ENCODE data around the gene PHACTR3.

The PHACTR3 gene

DNA sequence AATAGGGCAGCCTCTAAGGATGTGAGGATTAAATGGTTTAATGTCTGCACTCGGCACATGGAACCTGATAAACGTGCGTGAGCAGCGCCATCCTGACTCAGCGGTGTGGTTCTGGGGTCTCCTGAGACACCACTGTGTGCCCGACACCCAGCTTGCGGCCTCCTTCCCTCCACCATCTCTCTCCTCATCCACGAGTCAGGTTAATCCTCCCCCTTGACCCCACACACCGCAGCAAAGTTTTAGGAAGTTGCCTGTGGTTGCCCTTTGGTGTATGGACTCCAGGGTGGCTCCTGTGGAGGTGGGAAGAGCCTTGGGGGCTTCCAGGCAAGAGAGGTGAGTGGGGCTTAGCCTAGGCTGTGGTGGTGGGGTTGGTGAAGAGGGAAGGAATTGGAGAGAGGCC is 68.2 kb downstream of the PHACTR3 start:
- no peak overlapping the region for H2AFZ ChIP-seq (ENCODE audit: low read depth, low read length)

DNA sequence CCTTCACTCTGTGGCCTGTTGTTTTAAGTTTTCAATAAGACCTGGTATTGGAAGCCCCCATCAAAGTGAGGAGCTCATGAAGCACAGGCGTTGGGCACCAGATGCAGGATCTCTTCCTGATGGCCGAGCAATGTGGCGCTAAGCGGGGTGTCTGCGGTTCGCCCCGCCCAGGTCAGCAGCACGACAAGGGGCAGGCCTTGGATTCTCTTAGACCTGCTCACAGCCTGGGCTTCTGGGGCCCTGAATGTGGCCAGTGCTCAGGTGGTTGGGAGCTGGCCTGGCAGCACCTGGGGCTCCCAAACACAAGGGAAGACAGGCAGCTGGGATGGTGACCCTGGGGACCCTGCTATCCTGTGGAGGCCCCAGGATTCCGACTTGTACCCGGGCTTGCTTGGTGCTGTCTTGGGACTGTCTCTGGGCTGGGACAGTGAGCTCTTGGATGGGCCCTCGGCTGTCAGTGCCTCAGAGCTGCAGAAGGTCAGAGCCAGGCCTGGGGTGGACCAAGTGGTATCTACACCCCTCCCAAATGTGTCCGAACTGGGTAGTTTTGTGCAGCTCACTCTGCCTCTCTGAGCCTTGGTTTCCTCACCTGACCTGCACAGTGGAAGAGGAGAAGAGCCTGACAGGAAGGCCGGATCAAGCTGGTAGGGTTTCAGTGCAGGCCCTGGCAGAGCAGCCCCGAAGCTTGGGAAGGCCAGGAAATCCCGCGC is 69.1 kb downstream of the PHACTR3 start:
- no peak overlapping the region for H2BK12ac ChIP-seq (ENCODE audit: low read length in 2 of 2)

More for the DNA sequence above, 68.2 kb downstream of the PHACTR3 start:
- Histone ChIP-seq H2BK15ac (ENCODE audit: low read depth, poor library complexity, severe bottlenecking) (no peak overlapping the region), H4K91ac (ENCODE audit: low read length) (no peak overlapping the region), H3K79me1 (replicated peaks; ENCODE audit: low read length, poor library complexity, severe bottlenecking) (no peaks in the 10 kb centered on the region), H3K4me2 (ENCODE audit: low read length, poor library complexity, severe bottlenecking) (no peak overlapping the region), H3K4ac (ENCODE audit: low read depth in 1 of 2, low read length in 2 of 2) (no peak overlapping the region), H4K8ac (ENCODE audit: low read length) (no peak overlapping the region), H3K18ac (ENCODE audit: low read depth in 1 of 2, low read length in 2 of 2) (no peak overlapping the region), H3K23ac (ENCODE audit: low read length in 2 of 2) (no peak overlapping the region), H3K4me1 (ENCODE audit: control insufficient read depth, insufficient read depth, low read depth, low read length) (no peaks in the 10 kb centered on the region), H2AK5ac (ENCODE audit: low read length, severe bottlenecking) (no peak overlapping the region), H2BK12ac (ENCODE audit: low read length in 2 of 2) (no peak overlapping the region), H3K9ac (ENCODE audit: low read length) (no peak overlapping the region), H3K9me3 (ENCODE audit: control insufficient read depth, low read length) (no peaks in the 10 kb centered on the region), H3K14ac (ENCODE audit: low read length in 2 of 2) (no peak overlapping the region), H3K27ac (ENCODE audit: low read length, poor library complexity, severe bottlenecking) (no peak overlapping the region), H3K36me3 (ENCODE audit: control insufficient read depth in 1 of 2, insufficient read depth in 2 of 2, low read depth in 1 of 2, low read length in 2 of 2) (no peaks in the 10 kb centered on the region), H3K27me3 (ENCODE audit: control insufficient read depth in 1 of 2, insufficient read depth in 1 of 2, low read length in 2 of 2) (peaks cover 0 to 22% of the 10 kb centered on the region in 2 experiments), H2BK120ac (ENCODE audit: low read depth, low read length) (no peak overlapping the region), H3K4me3 (ENCODE audit: insufficient read depth in 1 of 2, low read depth in 1 of 2, low read length in 2 of 2) (no peak overlapping the region), H2BK5ac (ENCODE audit: low read depth, low read length, poor library complexity, severe bottlenecking) (no peak overlapping the region)
- no peak for DNase-seq
- WGBS = 56% methylated on average over 7 of the region's 9 CpGs

DNA sequence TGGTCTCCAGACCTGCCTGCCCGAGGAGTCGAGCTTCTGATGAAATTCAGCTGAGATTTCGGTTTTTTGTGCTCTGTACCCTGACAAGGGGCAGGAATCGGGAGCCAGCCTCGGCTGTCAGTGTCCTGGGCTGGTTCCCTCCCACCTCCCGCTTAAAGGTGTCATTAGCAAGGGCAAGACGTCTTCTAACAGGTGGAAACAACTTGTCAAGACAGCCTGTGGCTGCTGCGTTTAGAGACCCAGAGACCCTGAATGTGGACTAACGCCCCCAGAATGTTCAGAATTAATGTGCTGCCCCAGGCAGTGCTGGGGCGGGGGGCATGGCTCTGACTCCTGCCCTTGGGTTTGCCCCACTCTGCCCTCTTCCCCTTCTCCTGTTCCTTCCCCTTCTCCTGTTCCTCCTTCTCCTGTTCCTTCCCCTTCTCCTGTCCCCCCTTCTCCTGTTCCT is 69.7 kb downstream of the PHACTR3 start:
- Histone ChIP-seq H3K14ac (ENCODE audit: low read length in 2 of 2) (no peak overlapping the region), H3K4ac (ENCODE audit: low read depth in 1 of 2, low read length in 2 of 2) (no peak overlapping the region), H2BK5ac (ENCODE audit: low read depth, low read length, poor library complexity, severe bottlenecking) (no peak overlapping the region), H3K9ac (ENCODE audit: low read length) (no peak overlapping the region), H3K27me3 (ENCODE audit: control insufficient read depth in 1 of 2, insufficient read depth in 1 of 2, low read length in 2 of 2) (peaks cover 0 to 36% of the 10 kb centered on the region in 2 experiments), H2BK12ac (ENCODE audit: low read length in 2 of 2) (no peak overlapping the region), H2BK120ac (ENCODE audit: low read depth, low read length) (no peak overlapping the region), H4K91ac (ENCODE audit: low read length) (no peak overlapping the region), H2AK5ac (ENCODE audit: low read length, severe bottlenecking) (no peak overlapping the region), H3K27ac (ENCODE audit: low read length, poor library complexity, severe bottlenecking) (no peak overlapping the region), H3K36me3 (ENCODE audit: control insufficient read depth in 1 of 2, insufficient read depth in 2 of 2, low read depth in 1 of 2, low read length in 2 of 2) (no peaks in the 10 kb centered on the region), H3K79me1 (replicated peaks; ENCODE audit: low read length, poor library complexity, severe bottlenecking) (no peaks in the 10 kb centered on the region), H3K4me2 (ENCODE audit: low read length, poor library complexity, severe bottlenecking) (no peak overlapping the region), H2AFZ (ENCODE audit: low read depth, low read length) (no peak overlapping the region), H3K9me3 (ENCODE audit: control insufficient read depth, low read length) (no peaks in the 10 kb centered on the region), H2BK15ac (ENCODE audit: low read depth, poor library complexity, severe bottlenecking) (no peak overlapping the region), H3K4me1 (ENCODE audit: control insufficient read depth, insufficient read depth, low read depth, low read length) (no peaks in the 10 kb centered on the region), H3K23ac (ENCODE audit: low read length in 2 of 2) (no peak overlapping the region), H3K18ac (ENCODE audit: low read depth in 1 of 2, low read length in 2 of 2) (no peak overlapping the region), H3K4me3 (ENCODE audit: insufficient read depth in 1 of 2, low read depth in 1 of 2, low read length in 2 of 2) (no peak overlapping the region), H4K8ac (ENCODE audit: low read length) (no peak overlapping the region)
- WGBS = 63% methylated on average over 10 of the region's 10 CpGs
- DNase-seq = no peak

More for the DNA sequence above, 69.1 kb downstream of the PHACTR3 start:
- Histone ChIP-seq H3K4ac (ENCODE audit: low read depth in 1 of 2, low read length in 2 of 2) (no peak overlapping the region), H3K27me3 (ENCODE audit: control insufficient read depth in 1 of 2, insufficient read depth in 1 of 2, low read length in 2 of 2) (peaks cover 0 to 30% of the 10 kb centered on the region in 2 experiments), H2BK5ac (ENCODE audit: low read depth, low read length, poor library complexity, severe bottlenecking) (no peak overlapping the region), H3K4me1 (ENCODE audit: control insufficient read depth, insufficient read depth, low read depth, low read length) (no peaks in the 10 kb centered on the region), H3K4me2 (ENCODE audit: low read length, poor library complexity, severe bottlenecking) (no peak overlapping the region), H2BK15ac (ENCODE audit: low read depth, poor library complexity, severe bottlenecking) (no peak overlapping the region), H3K18ac (ENCODE audit: low read depth in 1 of 2, low read length in 2 of 2) (no peak overlapping the region), H2AFZ (ENCODE audit: low read depth, low read length) (no peak overlapping the region), H3K9ac (ENCODE audit: low read length) (no peak overlapping the region), H4K8ac (ENCODE audit: low read length) (no peak overlapping the region), H3K23ac (ENCODE audit: low read length in 2 of 2) (no peak overlapping the region), H2AK5ac (ENCODE audit: low read length, severe bottlenecking) (no peak overlapping the region), H3K36me3 (ENCODE audit: control insufficient read depth in 1 of 2, insufficient read depth in 2 of 2, low read depth in 1 of 2, low read length in 2 of 2) (no peaks in the 10 kb centered on the region), H3K4me3 (ENCODE audit: insufficient read depth in 1 of 2, low read depth in 1 of 2, low read length in 2 of 2) (no peak overlapping the region), H3K27ac (ENCODE audit: low read length, poor library complexity, severe bottlenecking) (no peak overlapping the region), H4K91ac (ENCODE audit: low read length) (no peak overlapping the region), H3K79me1 (replicated peaks; ENCODE audit: low read length, poor library complexity, severe bottlenecking) (no peaks in the 10 kb centered on the region), H3K14ac (ENCODE audit: low read length in 2 of 2) (no peak overlapping the region), H2BK120ac (ENCODE audit: low read depth, low read length) (no peak overlapping the region), H3K9me3 (ENCODE audit: control insufficient read depth, low read length) (no peaks in the 10 kb centered on the region)
- 75% methylated on average over 16 of the region's 16 CpGs for WGBS
- DNase-seq = no peak

DNA sequence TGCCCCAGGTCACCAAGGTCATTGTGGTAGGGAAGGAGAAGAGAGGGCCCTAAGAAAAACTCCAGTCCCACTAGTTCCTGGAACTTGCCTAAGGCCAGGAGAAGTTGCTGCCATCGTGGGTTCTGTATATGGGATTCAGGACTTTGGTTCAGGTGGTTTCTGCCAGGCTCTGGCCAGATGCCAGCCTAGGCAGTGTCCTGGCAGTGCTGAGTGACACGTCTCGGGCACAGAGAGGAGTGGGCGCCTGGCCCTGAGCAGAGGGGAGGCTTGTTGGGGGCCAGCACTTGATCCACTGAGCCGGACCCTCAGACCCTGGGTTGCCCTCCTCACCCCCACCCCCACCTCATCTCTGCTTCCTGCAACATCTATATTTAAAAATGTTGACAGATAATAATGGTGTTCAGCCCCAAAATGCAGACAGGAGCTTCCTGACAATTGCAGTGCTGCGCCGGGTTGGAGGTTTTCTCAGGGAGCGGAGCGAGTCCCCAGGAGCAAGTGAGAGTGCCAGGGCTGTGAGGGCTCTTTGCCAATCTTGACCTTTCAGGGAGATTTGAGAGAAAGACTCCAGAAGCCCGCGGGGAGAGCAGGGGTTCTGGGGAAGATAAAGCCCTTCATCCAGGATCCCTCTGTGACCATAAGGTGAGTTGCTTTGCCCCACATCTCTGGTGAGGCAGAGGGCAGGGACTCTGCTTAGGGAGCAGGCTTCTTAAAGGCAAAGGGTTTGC is 71.9 kb downstream of the PHACTR3 start:
- no peak overlapping the region for H3K14ac ChIP-seq (ENCODE audit: low read length in 2 of 2)
- no peak overlapping the region for H2AK5ac ChIP-seq (ENCODE audit: low read length, severe bottlenecking)
- H2BK15ac ChIP-seq (ENCODE audit: low read depth, poor library complexity, severe bottlenecking) = no peak overlapping the region
- no peaks in the 10 kb centered on the region for H3K9me3 ChIP-seq (ENCODE audit: control insufficient read depth, low read length)
- H3K4me3 ChIP-seq (ENCODE audit: insufficient read depth in 1 of 2, low read depth in 1 of 2, low read length in 2 of 2) = no peak overlapping the region
- no peak overlapping the region for H2BK5ac ChIP-seq (ENCODE audit: low read depth, low read length, poor library complexity, severe bottlenecking)
- peaks cover 0 to 44% of the 10 kb centered on the region in 2 experiments for H3K27me3 ChIP-seq (ENCODE audit: control insufficient read depth in 1 of 2, insufficient read depth in 1 of 2, low read length in 2 of 2)
- no peak overlapping the region for H3K18ac ChIP-seq (ENCODE audit: low read depth in 1 of 2, low read length in 2 of 2)
- DNase-seq = no peak
- H4K91ac ChIP-seq (ENCODE audit: low read length) = no peak overlapping the region
- no peak overlapping the region for H3K23ac ChIP-seq (ENCODE audit: low read length in 2 of 2)
- no peaks in the 10 kb centered on the region for H3K4me1 ChIP-seq (ENCODE audit: control insufficient read depth, insufficient read depth, low read depth, low read length)
- no peak overlapping the region for H3K4me2 ChIP-seq (ENCODE audit: low read length, poor library complexity, severe bottlenecking)
- H3K4ac ChIP-seq (ENCODE audit: low read depth in 1 of 2, low read length in 2 of 2) = no peak overlapping the region
- H2AFZ ChIP-seq (ENCODE audit: low read depth, low read length) = no peak overlapping the region
- no peak overlapping the region for H4K8ac ChIP-seq (ENCODE audit: low read length)
- H2BK12ac ChIP-seq (ENCODE audit: low read length in 2 of 2) = no peak overlapping the region
- H2BK120ac ChIP-seq (ENCODE audit: low read depth, low read length) = no peak overlapping the region
- no peaks in the 10 kb centered on the region for H3K36me3 ChIP-seq (ENCODE audit: control insufficient read depth in 1 of 2, insufficient read depth in 2 of 2, low read depth in 1 of 2, low read length in 2 of 2)
- H3K79me1 ChIP-seq (replicated peaks; ENCODE audit: low read length, poor library complexity, severe bottlenecking) = no peaks in the 10 kb centered on the region
- H3K27ac ChIP-seq (ENCODE audit: low read length, poor library complexity, severe bottlenecking) = no peak overlapping the region
- 77% methylated on average over 11 of the region's 11 CpGs for WGBS
- no peak overlapping the region for H3K9ac ChIP-seq (ENCODE audit: low read length)
